GM21390 (cell line): Measurements from ENCODE around the gene SPAG6.
A peak's percentile ranks its signal among the peaks of the same experiment; 100 is the strongest.
"Not testable (repeated sequence)": the region's sequence is repeated elsewhere in the genome, so short reads cannot be mapped to it uniquely, and the experiment has no call there.

ENCODE experiments used
- ATAC-seq: cut with Tn5 transposase; IDR thresholded peaks from one replicate; pipeline ENCODE4 v1.9.1; 2021; ENCODE audit not compliant: unreplicated experiment

The SPAG6 gene

GRCh38 chr10:22345301-22346095 is at the start of gene SPAG6:
TSS of gene SPAG6 (plus strand) at chr10:22345496. CDS start at chr10:22345612, 116 bp downstream.
- ATAC-seq, result no peak

- no peak for ATAC-seq
Measured at GRCh38 chr10:22301193-22301592, 44.1 kb upstream of the SPAG6 start.

- ATAC-seq, result no peak
Measured at GRCh38 chr10:22303461-22303860, 41.8 kb upstream of the SPAG6 start.

DNA sequence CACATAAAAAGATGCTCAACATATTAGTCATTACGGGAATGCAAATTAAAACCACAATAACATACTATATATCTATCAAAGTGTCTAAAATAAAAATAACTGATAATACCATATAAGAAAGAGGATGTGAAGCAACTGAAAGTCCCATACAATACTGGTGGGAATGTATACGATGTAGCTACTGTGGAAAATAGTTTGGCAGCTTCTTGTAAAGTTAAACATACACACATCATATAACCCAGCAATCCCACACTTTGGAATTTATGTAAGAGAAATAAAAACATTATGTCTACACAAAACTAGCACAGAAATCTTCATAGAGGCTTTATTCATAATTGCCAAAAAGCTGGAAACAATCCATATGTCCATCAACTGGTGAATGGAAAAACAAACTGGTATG is 39.6 kb upstream of the SPAG6 start:
- ATAC-seq, result no peak

DNA sequence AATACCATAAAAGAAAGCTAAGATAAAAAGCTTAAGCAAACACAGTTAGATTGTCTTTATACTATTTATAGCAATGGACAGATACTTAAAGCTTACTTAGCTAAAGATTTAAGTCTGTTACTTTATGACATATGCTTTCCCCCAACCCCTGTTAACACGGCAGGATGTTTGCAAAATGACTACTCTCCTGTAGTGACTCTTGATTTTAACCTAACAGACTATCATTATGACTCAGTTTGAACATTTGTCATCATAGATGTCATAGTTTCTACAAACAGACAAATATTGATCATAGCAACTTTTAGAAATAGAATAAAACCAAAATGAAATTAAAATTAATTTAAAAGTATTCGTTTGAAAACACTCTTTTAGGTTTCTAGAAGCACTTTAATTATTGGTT is 36.9 kb upstream of the SPAG6 start:
- peak; percentile 95 for ATAC-seq

GRCh38 chr10:22309180-22310000 is 35.9 kb upstream of the SPAG6 start:
- ATAC-seq, result no peak

GRCh38 chr10:22310012-22310411 is 35.3 kb upstream of the SPAG6 start:
- ATAC-seq, result not testable (repeated sequence)

- no peak for ATAC-seq
Measured at GRCh38 chr10:22310928-22311327, 34.4 kb upstream of the SPAG6 start.

- ATAC-seq, result no peak
Measured at GRCh38 chr10:22314852-22315251, 30.4 kb upstream of the SPAG6 start.

DNA sequence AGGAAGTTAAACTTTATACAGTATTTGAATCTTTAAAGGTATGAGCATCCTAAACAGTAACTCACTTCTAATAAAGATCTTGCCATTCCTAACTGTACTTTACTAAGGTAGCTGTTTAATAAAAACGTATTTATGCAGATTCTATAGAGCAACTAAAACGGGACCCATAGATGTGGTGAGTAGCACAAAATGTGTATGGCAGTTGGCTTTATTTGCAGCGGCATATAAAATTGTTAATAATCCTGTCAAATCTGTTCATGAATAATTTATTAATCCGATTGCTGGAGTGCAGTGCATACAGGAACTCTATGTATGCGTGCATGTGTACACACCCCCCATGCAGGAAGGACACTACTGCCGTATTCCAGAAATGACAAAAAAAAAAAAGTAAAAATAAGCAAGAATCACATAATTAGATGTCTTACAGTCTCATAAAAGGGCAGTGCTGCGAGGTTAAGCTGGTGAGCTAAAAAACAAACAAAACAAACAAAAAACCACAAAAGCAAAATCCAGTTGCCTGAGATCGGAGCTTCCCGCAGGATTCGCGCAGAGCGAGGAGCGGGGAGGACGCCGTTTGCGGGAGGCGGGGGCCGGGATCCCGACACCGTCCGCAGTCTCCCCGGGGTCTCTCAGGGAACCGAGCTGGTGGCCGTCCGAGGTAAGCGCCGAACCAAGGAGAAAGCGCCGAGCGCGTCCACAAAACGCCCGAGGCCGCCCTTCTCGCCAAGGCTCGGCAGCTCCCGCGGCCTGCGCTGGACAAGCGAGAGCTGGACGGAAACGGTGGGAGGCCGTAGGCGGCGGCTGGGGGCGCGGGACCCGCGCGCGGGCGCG is 29.6 kb upstream of the SPAG6 start:
- peak; percentile 13 for ATAC-seq

GRCh38 chr10:22316286-22317075 is 28.8 kb upstream of the SPAG6 start, which contains the start of gene COMMD3:
TSS of gene COMMD3 (plus strand) at chr10:22316388. CDS start at chr10:22316418, 30 bp downstream.
- peak; percentile 59 for ATAC-seq

DNA sequence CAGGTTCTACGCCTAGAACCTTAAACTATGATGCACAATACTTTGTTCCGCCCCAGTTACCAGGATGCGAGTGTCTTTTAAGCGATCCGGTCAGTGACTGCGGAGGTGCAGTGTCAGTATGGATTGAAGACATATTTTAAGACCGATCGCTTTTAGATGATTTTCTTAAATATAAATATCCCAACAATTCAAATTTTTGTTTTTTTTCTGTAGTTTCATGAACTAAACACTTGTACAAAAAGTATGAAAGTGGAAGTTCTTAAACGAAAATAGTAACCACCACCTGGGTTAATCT is 28.3 kb upstream of the SPAG6 start:
- peak; percentile 19 for ATAC-seq

DNA sequence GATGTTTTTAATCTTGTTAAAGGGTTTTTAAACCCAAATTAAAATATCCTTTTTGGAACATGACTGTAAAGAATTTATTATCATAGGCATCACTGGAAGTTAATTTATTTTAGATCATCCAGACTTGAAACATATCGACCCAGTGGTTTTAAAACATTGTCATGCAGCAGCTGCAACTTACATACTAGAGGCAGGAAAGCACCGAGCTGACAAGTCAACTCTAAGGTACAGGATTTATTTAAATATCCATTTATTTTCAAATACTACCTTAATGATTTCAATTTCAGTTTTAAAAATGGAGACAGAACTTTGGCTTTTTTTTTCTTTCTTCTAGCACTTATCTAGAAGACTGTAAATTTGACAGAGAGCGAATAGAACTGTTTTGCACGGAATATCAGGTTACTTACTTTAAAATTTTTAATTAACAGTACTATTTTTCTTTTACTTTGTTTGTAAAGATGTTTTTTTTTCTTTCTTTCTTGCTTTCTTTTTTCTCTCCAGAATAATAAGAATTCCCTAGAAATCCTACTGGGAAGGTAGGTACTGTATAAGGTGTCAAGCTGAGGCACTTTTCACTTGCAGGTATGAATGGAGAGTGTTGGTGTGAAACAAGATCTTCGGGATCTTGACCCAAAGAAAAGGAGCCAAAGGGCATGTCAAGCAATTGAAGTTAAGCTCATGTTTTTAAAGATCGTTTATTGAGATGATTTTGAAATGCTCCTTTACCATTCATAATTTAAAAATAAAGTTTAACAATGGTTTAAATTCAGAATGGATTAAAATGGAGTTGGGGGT is 27.3 kb upstream of the SPAG6 start:
- no peak for ATAC-seq

- ATAC-seq, result no peak
Measured at GRCh38 chr10:22318772-22319171, 26.5 kb upstream of the SPAG6 start.

GRCh38 chr10:22319547-22319979 is 25.7 kb upstream of the SPAG6 start:
- ATAC-seq, result no peak

DNA sequence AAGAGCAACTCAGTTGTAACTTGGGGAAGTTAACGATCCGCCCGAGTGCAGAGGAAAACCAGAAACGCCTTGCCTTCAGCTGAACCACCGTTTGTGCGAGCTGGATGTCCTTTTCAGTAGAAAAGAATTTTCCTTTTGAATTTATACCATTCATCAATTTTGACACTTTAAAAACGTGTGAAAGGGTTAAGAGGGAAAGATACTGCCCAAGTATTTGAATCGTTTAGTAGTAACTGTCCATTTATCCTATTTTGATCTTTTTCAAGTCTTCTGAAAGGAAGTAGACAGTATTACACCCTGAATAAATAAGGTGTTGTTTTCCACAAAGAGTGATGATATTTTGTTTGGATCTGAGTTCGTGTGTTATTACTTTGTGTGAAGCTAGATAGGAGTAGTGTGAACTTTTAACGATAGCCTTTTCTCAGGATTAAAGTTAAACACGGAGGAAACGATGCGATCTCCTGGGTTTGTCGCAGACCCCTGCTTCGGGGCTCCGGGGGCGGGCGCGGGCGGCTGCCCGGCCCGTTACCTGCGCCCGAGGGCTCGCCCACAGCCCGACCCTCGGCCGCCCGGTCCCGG is 25.2 kb upstream of the SPAG6 start:
- no peak for ATAC-seq

- peak; percentile 21 for ATAC-seq
Measured at GRCh38 chr10:22320591-22321155, 24.6 kb upstream of the SPAG6 start, which contains the start of gene BMI1. TSS of gene BMI1 (plus strand) at chr10:22321099. CDS start at chr10:22326450, 5,351 bp downstream.

- no peak for ATAC-seq
Measured at GRCh38 chr10:22321156-22321923, 24.0 kb upstream of the SPAG6 start.
